H1 (cell line): ENCODE data around the gene SEMA4D. TPM values are rescaled to one million over a fixed set of nuclear protein-coding genes. Genes with fewer than 3 reads are reported as not detected.

Experiments used
- CBX5 ChIP-seq: fragments of 300-800, 300-1000 bp; sonication (generic); IDR thresholded peaks from 2 replicates; pipeline ENCODE4 v1.7.1; 2016; ENCODE audit warnings: antibody characterized with exemption, low read length, low read depth
- CHD7 ChIP-seq: fragments of 300-600 bp; sonication (generic); IDR thresholded peaks from 2 replicates; pipeline ENCODE4 v1.7.1; 2012; ENCODE audit warnings: low read length, moderate library complexity, mild to moderate bottlenecking, inconsistent platforms; ENCODE audit not compliant: insufficient replicate concordance
- EP300 ChIP-seq, 2 experiments: IDR thresholded peaks; 1 replicate in 1 of 2; 2 replicates in 1 of 2; pipeline ENCODE4 v1.6.1; 2011 to 2012; ENCODE audit warnings: low read depth in 2 of 2, low read length in 2 of 2, mild to moderate bottlenecking in 2 of 2, borderline replicate concordance in 1 of 2, inconsistent platforms in 1 of 2, moderate library complexity in 1 of 2
- HDAC2 ChIP-seq, 2 experiments: fragments of 300-600 bp in 1 of 2; sonication (generic) in 1 of 2; IDR thresholded peaks; 2 replicates each; pipeline ENCODE4 v1.6.1; 2011 to 2012; ENCODE audit warnings: low read depth in 2 of 2, low read length in 2 of 2, mild to moderate bottlenecking in 2 of 2, moderate library complexity in 2 of 2, borderline replicate concordance in 1 of 2, inconsistent platforms in 1 of 2
- KDM1A ChIP-seq: fragments of 200-600, 300-600 bp; sonication (generic); IDR thresholded peaks from 2 replicates; pipeline ENCODE4 v1.7.1; 2016; ENCODE audit warnings: mild to moderate bottlenecking, low read length, borderline replicate concordance
- MAX ChIP-seq: IDR thresholded peaks from 2 replicates; pipeline ENCODE4 v1.6.1; 2012; ENCODE audit warnings: inconsistent platforms
- RNF2 ChIP-seq: fragments of 200-900, 300-1000 bp; sonication (generic); IDR thresholded peaks from 2 replicates; pipeline ENCODE4 v1.7.1; 2016; ENCODE audit warnings: borderline replicate concordance, low read depth, mild to moderate bottlenecking, antibody characterized with exemption, low read length; ENCODE audit not compliant: poor library complexity, severe bottlenecking; ENCODE audit errors: missing control alignments
- SAP30 ChIP-seq: fragments of 300-600 bp; sonication (generic); IDR thresholded peaks from 2 replicates; pipeline ENCODE4 v1.7.1; 2012; ENCODE audit warnings: low read length, moderate library complexity, mild to moderate bottlenecking, inconsistent platforms; ENCODE audit not compliant: insufficient read depth, insufficient replicate concordance
- polyA plus RNA-seq, 7 experiments: library from polyadenylated mRNA; depleted of rRNA in 3 of 7; stranded (reverse) in 5 of 7; unstranded in 2 of 7; fragments of >200 nt in 5 of 7; fragments of 200-250 nt in 2 of 7; gene quantifications; 1 replicate in 5 of 7; 2 replicates in 1 of 7; 4 replicates in 1 of 7; pipeline versions ENCODE4 v1.2.1 to v1.2.3, GENCODE V29; 2011 to 2013; ENCODE audit warnings: missing spikeins in 2 of 7, mixed read lengths in 2 of 7
- total RNA-seq: library from RNA; stranded (reverse); fragmentation: NEBNext Ultra II Directional; extraction: Animal tissue kit (Norgen Biotek cat#: 25700); gene quantifications from 2 replicates; pipeline ENCODE4 v1.2.1, GENCODE V29; 2021
- TF ChIP-seq, protein P1 (sequence below): IDR thresholded peaks from 2 replicates; pipeline ENCODE4 v1.6.1; 2012; ENCODE audit warnings: inconsistent platforms

SEMA4D gene
- total and polyA plus RNA-seq, 2 of the 8 experiments (the other 6 are each of a cell fraction or from before 2014, with no cell fraction given), result 21.0 to 70.4 TPM

DNA sequence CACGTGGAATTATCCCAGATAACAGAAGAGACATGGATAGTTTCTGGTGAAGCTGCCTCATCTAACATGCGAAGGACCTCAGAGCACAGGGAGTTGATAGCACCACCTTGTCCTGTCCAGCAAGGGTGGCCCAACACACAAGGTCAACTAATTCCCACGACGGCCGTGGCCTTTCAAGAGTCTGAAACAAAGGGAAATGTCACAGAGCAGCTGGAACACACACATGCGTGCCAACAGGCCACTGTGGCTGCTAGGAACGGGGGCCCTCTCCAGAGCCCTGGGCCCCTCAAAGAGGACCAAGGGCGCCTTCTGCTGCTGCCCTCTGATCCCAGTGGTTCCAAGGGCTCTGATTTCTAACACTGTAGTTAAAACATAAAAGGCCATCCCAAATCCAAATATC, 128.9 kb downstream of the SEMA4D start (continued):
- TF ChIP-seq CHD7 (no peak), KDM1A (no peak), MAX (no peak), EP300 (IDR thresholded peaks at IDR 0.05; ENCODE audit: borderline replicate concordance in 1 of 2, low read depth in 2 of 2, low read length in 2 of 2) (no peak), RNF2 (no peak), HDAC2 (IDR thresholded peaks at IDR 0.05; ENCODE audit: borderline replicate concordance in 1 of 2, low read depth in 2 of 2, low read length in 2 of 2) (no peak), SAP30 (no peak), CBX5 (no peak)
- TF ChIP-seq, protein P1, sequence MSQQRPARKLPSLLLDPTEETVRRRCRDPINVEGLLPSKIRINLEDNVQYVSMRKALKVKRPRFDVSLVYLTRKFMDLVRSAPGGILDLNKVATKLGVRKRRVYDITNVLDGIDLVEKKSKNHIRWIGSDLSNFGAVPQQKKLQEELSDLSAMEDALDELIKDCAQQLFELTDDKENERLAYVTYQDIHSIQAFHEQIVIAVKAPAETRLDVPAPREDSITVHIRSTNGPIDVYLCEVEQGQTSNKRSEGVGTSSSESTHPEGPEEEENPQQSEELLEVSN, result no peak
